Heart left ventricle (tissue), 16 donors: Measurements from ENCODE around the gene PLCB1. TPM values are rescaled to one million over a fixed set of nuclear protein-coding genes. Genes with fewer than 3 reads are reported as not detected.

ENCODE experiments used
- ATAC-seq, 4 donors: fragments of 200-7000 bp; cut with Tn5 transposase; one replicate each; pipeline ENCODE4 v1.9.1; 2020 to 2022; ENCODE audit warnings: moderate library complexity in 4 of 4, mild to moderate bottlenecking in 3 of 4, moderate number of reproducible peaks in 1 of 4
- DNase-seq, 5 donors: peaks; one replicate each; pipeline ENCODE4 v3.0.0-alpha.2; 2020
- H3K27ac ChIP-seq, 12 donors: fragments of 200-600 bp; sonication (generic) in 4 of 12; one replicate each; pipeline versions ENCODE4 v1.5.0 to v1.8.0; 2016 to 2022; ENCODE audit warnings: mild to moderate bottlenecking in 2 of 12
- H3K27me3 ChIP-seq, 9 donors: fragments of 200-600 bp; sonication (generic) in 2 of 9; one replicate each; pipeline versions ENCODE4 v1.5.1 to v1.8.0; 2016 to 2022; ENCODE audit warnings: mild to moderate bottlenecking in 3 of 9
- H3K36me3 ChIP-seq, 9 donors: fragments of 200-600 bp; sonication (generic) in 2 of 9; one replicate each; pipeline versions ENCODE4 v1.5.0 to v1.8.0; 2018 to 2022; ENCODE audit warnings: mild to moderate bottlenecking in 2 of 9
- H3K4me1 ChIP-seq, 12 donors: fragments of 200-600 bp; sonication (generic) in 4 of 12; one replicate each; pipeline versions ENCODE4 v1.5.0 to v1.8.0; 2016 to 2022; ENCODE audit warnings: mild to moderate bottlenecking in 3 of 12
- H3K4me3 ChIP-seq, 12 donors: fragments of 200-600 bp; sonication (generic) in 4 of 12; one replicate each; pipeline versions ENCODE4 v1.5.0 to v1.8.0; 2017 to 2022; ENCODE audit warnings: mild to moderate bottlenecking in 9 of 12, moderate library complexity in 4 of 12
- H3K9me3 ChIP-seq, 12 donors: fragments of 200-600 bp; sonication (generic) in 4 of 12; one replicate each; pipeline versions ENCODE4 v1.5.0 to v1.8.0; 2016 to 2022; ENCODE audit warnings: mild to moderate bottlenecking in 1 of 12
- POLR2A ChIP-seq, 2 donors: fragments of 450-650 bp; IDR thresholded peaks; one replicate each; pipeline ENCODE4 v1.6.1; 2017; ENCODE audit warnings: antibody characterized with exemption in 2 of 2, mild to moderate bottlenecking in 2 of 2, moderate library complexity in 2 of 2
- WGBS, 4 donors: extraction: QIAGEN DNeasy Blood & Tissue Kit in 2 of 4; methylation state at CpG; one replicate each; pipeline versions ENCODE4 v1.1.5 to v1.1.7; 2013 to 2018; 5-methylcytosine and 5-hydroxymethylcytosine counted together
- intact Hi-C, 10 donors: fragments of 100-400 bp; cut with DNase I; formaldehyde crosslinking; loops; one replicate each; pipeline versions ENCODE4 v1.11.1 to v1.14.2; 2022
- polyA plus RNA-seq, 2 donors: library from polyadenylated mRNA; stranded (reverse); fragments of 200-250 nt; gene quantifications; one replicate each; pipeline ENCODE4 v1.2.3, GENCODE V29; 2013
- total RNA-seq, 9 donors: library from RNA; depleted of rRNA in 2 of 9; stranded (reverse); fragments of >200 nt in 2 of 9; fragmentation: NEBNext Ultra II Directional in 3 of 9; extraction: Animal tissue kit (Norgen Biotek cat#: 25700) in 3 of 9; gene quantifications; one replicate each; pipeline versions ENCODE4 v1.1.0 to v1.2.4, GENCODE V29; 2016 to 2023
- TF ChIP-seq, protein P1 (sequence below), 12 donors: fragments of 200-600 bp; sonication (generic) in 4 of 12; IDR thresholded peaks; one replicate each; pipeline versions ENCODE4 v1.5.0 to v1.8.0; 2018 to 2022; ENCODE audit warnings: antibody characterized with exemption in 12 of 12, mild to moderate bottlenecking in 5 of 12
- donor health status: ischemic (EF 13 %, LVEDD 7.1; RV severe dilation, severe dysfunction).
- donor health status: healthy with polysubstance abuse.
- donor health status: DM: no; HTN: yes; CAD: no.
- donor health status: DM: no; HTN: no; CAD: no.
- donor health status: ischemic (EF 25% LVEDD 6.9; RV normal size, moderate dysfunction).
- donor health status: ischemic (EF 25% LVEDD 5.7; RV mildly dilated, moderate dysfunction).
- donor health status: healthy.
- donor health status: DM: yes; HTN: yes; CAD: no.
- donor health status: ischemic (EF 35%, LVEDD 5.7; RV mildly dilated, moderate dysfunction).
- donor health status: nonischemic (EF 11% LVEDD 7.7; RV severe dilation, severe dysfunction).
- donor health status: DM: yes; HTN: yes; CAD: no.
- donor health status: PGD.
- donor health status: ischemic (EF 29% LVEDD 5.4; RV normal size, mild dysfunction).
- donor health status: nonischemic (EF 23%, LVEDD 6.1; RV moderate dilation, normal function).

The PLCB1 gene
- total and polyA plus RNA-seq, 11 donors: 2.5 to 12.1 (median 7.4) TPM

DNA sequence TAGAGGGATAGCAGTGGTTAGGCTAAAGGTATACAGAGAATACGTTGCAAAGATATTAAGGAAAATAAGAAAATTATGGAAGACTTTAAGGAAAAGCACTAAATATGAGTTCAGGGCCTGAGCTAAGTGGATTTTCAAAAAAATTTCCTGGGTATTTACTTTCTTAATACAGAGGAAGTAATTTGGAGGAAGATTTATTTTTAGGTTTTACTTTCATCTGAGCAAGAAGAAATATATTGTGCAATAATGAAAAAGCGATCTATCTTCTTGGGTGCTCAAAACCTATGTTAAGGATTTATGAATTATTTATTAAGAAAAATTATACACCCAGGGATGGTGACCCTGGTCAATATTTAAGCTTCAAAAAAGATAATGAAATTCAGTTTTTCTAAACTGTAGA, 224.7 kb downstream of the PLCB1 start:
- DNase-seq (no peak), ATAC-seq (no peak)
- TF ChIP-seq, protein P1, sequence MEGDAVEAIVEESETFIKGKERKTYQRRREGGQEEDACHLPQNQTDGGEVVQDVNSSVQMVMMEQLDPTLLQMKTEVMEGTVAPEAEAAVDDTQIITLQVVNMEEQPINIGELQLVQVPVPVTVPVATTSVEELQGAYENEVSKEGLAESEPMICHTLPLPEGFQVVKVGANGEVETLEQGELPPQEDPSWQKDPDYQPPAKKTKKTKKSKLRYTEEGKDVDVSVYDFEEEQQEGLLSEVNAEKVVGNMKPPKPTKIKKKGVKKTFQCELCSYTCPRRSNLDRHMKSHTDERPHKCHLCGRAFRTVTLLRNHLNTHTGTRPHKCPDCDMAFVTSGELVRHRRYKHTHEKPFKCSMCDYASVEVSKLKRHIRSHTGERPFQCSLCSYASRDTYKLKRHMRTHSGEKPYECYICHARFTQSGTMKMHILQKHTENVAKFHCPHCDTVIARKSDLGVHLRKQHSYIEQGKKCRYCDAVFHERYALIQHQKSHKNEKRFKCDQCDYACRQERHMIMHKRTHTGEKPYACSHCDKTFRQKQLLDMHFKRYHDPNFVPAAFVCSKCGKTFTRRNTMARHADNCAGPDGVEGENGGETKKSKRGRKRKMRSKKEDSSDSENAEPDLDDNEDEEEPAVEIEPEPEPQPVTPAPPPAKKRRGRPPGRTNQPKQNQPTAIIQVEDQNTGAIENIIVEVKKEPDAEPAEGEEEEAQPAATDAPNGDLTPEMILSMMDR (IDR thresholded peaks at IDR 0.05): no peak
- no peak for TF ChIP-seq POLR2A (IDR thresholded peaks at IDR 0.05)
- H3K27ac ChIP-seq: peak overlapping the region in 1 of 12 donors; percentile 5
- peaks cover 0 to 22% (median 3%) of the 10 kb centered on the region in 12 donors for H3K4me1 ChIP-seq
- H3K4me3 ChIP-seq: no peak overlapping the region
- no peaks in the 10 kb centered on the region for H3K27me3 ChIP-seq
- H3K9me3 ChIP-seq: no peaks in the 10 kb centered on the region
- 70 to 78% (median 75%) methylated on average over 2 of the region's 2 CpGs for WGBS, 4 donors
- H3K36me3 ChIP-seq: no peaks in the 10 kb centered on the region
- intact Hi-C loops: no loop called here

DNA sequence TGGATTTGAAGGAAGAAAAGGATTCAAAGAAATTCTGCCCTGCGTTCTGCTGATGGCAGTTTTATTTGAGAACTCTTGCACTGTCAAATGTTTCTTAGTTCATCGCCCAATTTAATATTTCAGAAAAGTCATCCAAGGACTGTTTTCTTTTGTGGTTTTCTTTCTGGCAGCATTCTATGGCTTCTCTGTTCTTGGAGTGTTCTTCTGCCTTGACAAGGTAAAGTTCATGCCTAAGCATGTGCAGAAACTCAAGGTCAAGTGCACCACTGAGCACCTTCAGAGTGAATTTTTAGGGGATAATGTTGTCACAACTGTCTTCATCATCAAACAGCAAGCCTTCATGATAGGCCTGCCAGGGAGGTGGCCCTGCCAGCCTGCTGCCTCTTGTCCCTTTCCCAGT, 225.6 kb downstream of the PLCB1 start:
- TF ChIP-seq POLR2A (IDR thresholded peaks at IDR 0.05): no peak
- TF ChIP-seq, protein P1 (IDR thresholded peaks at IDR 0.05): no peak
- Histone ChIP-seq H3K4me1 (peaks cover 0 to 22% (median 3%) of the 10 kb centered on the region in 12 donors), H3K36me3 (no peaks in the 10 kb centered on the region), H3K27ac (no peak overlapping the region), H3K9me3 (no peaks in the 10 kb centered on the region), H3K4me3 (no peak overlapping the region), H3K27me3 (no peaks in the 10 kb centered on the region)
- ATAC-seq (no peak), DNase-seq (no peak)
- intact Hi-C loops: no loop called here
- WGBS, 4 donors: 80 to 91% (median 89%) methylated on average over 2 of the region's 2 CpGs

DNA sequence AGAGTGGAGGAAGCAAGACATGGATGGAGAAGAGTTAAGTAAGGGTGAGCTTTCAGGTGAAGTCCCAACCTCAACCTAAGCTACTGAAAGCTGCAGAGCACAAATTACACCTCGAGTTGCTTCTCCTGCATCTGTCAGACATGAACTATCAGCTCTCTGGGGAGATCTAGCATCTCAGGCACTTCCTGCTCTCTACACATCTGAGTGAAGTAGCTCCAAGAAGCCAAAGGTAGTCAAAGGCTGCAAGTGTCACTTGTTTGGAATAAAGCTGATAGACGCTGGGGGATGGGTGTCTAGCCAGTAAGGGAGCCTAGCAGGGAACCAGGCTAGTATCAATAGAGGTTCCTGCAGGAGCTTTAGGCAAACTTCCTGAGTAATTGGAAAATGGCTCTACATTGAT, 228.0 kb downstream of the PLCB1 start:
- H3K4me1 ChIP-seq: peaks cover 0 to 22% (median 3%) of the 10 kb centered on the region in 12 donors
- no peak overlapping the region for H3K4me3 ChIP-seq
- WGBS, 4 donors: 26 to 31% (median 27%) methylated on average over 2 of the region's 2 CpGs
- no peaks in the 10 kb centered on the region for H3K27me3 ChIP-seq
- TF ChIP-seq POLR2A (IDR thresholded peaks at IDR 0.05): no peak
- TF ChIP-seq, protein P1 (IDR thresholded peaks at IDR 0.05): no peak
- no peaks in the 10 kb centered on the region for H3K36me3 ChIP-seq
- intact Hi-C loops: no loop called here
- no peaks in the 10 kb centered on the region for H3K9me3 ChIP-seq
- ATAC-seq (no peak), DNase-seq (no peak)
- no peak overlapping the region for H3K27ac ChIP-seq

DNA sequence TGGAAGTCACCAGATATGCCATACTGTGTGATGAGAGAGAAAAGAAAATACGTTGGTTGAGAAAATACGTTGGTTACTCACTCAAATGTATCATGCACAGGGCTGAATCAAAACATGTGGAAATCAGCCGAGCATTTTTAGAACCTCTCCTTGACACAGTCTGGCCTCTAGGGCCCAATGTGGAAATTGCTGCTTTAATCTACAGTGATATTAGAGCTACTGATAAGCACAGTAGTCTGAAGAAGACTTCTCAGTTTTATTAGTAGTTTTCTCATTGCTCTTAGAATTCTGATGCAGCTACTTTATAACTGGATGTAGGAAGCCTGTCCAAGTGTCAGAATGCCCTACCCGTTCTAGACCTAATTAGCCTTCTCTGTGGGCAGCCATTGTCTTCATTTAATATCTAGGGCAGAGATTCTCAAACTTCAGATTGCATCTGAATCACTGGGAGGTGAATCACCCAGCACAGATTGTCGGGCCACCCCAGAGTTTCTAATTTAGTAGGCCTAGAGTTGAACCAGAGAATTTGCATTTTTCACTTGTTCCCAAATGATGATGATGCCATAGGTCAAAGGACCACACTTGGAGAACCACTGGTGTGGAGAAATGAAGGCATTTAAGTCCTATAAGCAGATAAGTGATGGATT, 229.1 kb downstream of the PLCB1 start:
- Histone ChIP-seq H3K27ac (no peak overlapping the region), H3K9me3 (no peaks in the 10 kb centered on the region), H3K4me3 (no peak overlapping the region), H3K36me3 (no peaks in the 10 kb centered on the region), H3K27me3 (no peaks in the 10 kb centered on the region), H3K4me1 (peaks cover 0 to 22% (median 3%) of the 10 kb centered on the region in 12 donors)
- ATAC-seq (peak in 3 of 4 donors; percentile 44 to 81 (median 47)), DNase-seq (no peak)
- intact Hi-C loops: no loop called here
- 55 to 63% (median 61%) methylated on average over 5 of the region's 5 CpGs for WGBS, 4 donors
- TF ChIP-seq POLR2A (IDR thresholded peaks at IDR 0.05): no peak
- TF ChIP-seq, protein P1 (IDR thresholded peaks at IDR 0.05): peak in 7 of 12 donors; percentile 3 to 41 (median 30)
